GM19455 (cell line): Measurements from ENCODE around the gene BLCAP.
"Not testable (repeated sequence)": the region's sequence is repeated elsewhere in the genome, so short reads cannot be mapped to it uniquely, and the experiment has no call there.

Experiments used
- ATAC-seq: cut with Tn5 transposase; IDR thresholded peaks from one replicate; pipeline ENCODE4 v1.9.1; 2021; ENCODE audit not compliant: unreplicated experiment

Gene BLCAP

GRCh38 chr20:37527638-37528445, at the start of gene BLCAP:
Gene BLCAP, minus strand, starts transcription at chr20:37527876. Its CDS starts 8,702 bp downstream, at chr20:37519174.
- ATAC-seq, result peak; percentile 71

- ATAC-seq, result not testable (repeated sequence)
Measured at GRCh38 chr20:37577436-37577835, 49.8 kb upstream of the BLCAP start.

- no peak for ATAC-seq
Measured at GRCh38 chr20:37576911-37577310, 49.2 kb upstream of the BLCAP start.

- no peak for ATAC-seq
Measured at GRCh38 chr20:37575884-37576283, 48.2 kb upstream of the BLCAP start.

GRCh38 chr20:37574199-37574890, 46.7 kb upstream of the BLCAP start:
- ATAC-seq, result no peak

GRCh38 chr20:37573626-37574198, 46.0 kb upstream of the BLCAP start:
- no peak for ATAC-seq

- ATAC-seq, result no peak
Measured at GRCh38 chr20:37571033-37571432, 43.4 kb upstream of the BLCAP start.

GRCh38 chr20:37570419-37570818, 42.7 kb upstream of the BLCAP start:
- ATAC-seq, result no peak

- ATAC-seq, result no peak
Measured at GRCh38 chr20:37567671-37568588, 40.3 kb upstream of the BLCAP start.

- no peak for ATAC-seq
Measured at GRCh38 chr20:37567331-37567665, 39.6 kb upstream of the BLCAP start.

- no peak for ATAC-seq
Measured at GRCh38 chr20:37566590-37567330, 39.1 kb upstream of the BLCAP start.

GRCh38 chr20:37565134-37565811, 37.6 kb upstream of the BLCAP start:
- no peak for ATAC-seq

GRCh38 chr20:37564388-37565133, 36.9 kb upstream of the BLCAP start:
- no peak for ATAC-seq

- no peak for ATAC-seq
Measured at GRCh38 chr20:37564016-37564387, 36.3 kb upstream of the BLCAP start.

- ATAC-seq, result no peak
Measured at GRCh38 chr20:37562695-37563480, 35.2 kb upstream of the BLCAP start.

- ATAC-seq, result no peak
Measured at GRCh38 chr20:37560629-37561028, 33.0 kb upstream of the BLCAP start.

- ATAC-seq, result no peak
Measured at GRCh38 chr20:37559312-37560027, 31.8 kb upstream of the BLCAP start.

GRCh38 chr20:37558779-37559178, 31.1 kb upstream of the BLCAP start:
- ATAC-seq, result no peak
